ENCODE data around the gene TLR9.

GRCh38 chr3:52246264-52246620, 20.8 kb upstream of the TLR9 start:
- TF ChIP-seq CTCF (IDR thresholded peaks at IDR 0.05), result no peak
- TF ChIP-seq POLR2A (IDR thresholded peaks at IDR 0.05), result no peak
